Kidney (tissue), 14 donors: ENCODE measurements around the gene AFG3L2. TPM values are rescaled to one million over a fixed set of nuclear protein-coding genes. Genes with fewer than 3 reads are reported as not detected.

Experiments used
- DNase-seq, 5 donors: peaks; one replicate each; pipeline ENCODE4 v3.0.0-alpha.2; 2013 to 2020
- FAIRE-seq: peaks from 2 replicates; lab custom pipeline; 2012; peaks lifted over from hg19 to GRCh38; lab: Jason Lieb, UNC
- H3K27ac ChIP-seq, 2 donors: one replicate each; pipeline ENCODE4 v1.7.0; 2013; ENCODE audit warnings: low read depth in 2 of 2, low read length in 2 of 2, inconsistent platforms in 1 of 2
- H3K27me3 ChIP-seq: one replicate; pipeline ENCODE4 v1.7.1; 2013; ENCODE audit warnings: low read length, inconsistent platforms; ENCODE audit not compliant: control insufficient read depth, insufficient read depth
- H3K36me3 ChIP-seq, 3 donors: one replicate each; pipeline versions ENCODE4 v1.7.0 to v1.7.1; 2013; ENCODE audit warnings: low read length in 3 of 3, control low read depth in 1 of 3, inconsistent platforms in 1 of 3; ENCODE audit not compliant: insufficient read depth in 3 of 3, control insufficient read depth in 2 of 3
- H3K4me1 ChIP-seq, 3 donors: one replicate each; pipeline versions ENCODE4 v1.7.0 to v1.7.1; 2013; ENCODE audit warnings: low read length in 3 of 3, inconsistent platforms in 1 of 3, low read depth in 1 of 3; ENCODE audit not compliant: control insufficient read depth in 2 of 3, insufficient read depth in 2 of 3
- H3K4me3 ChIP-seq, 3 donors: one replicate each; pipeline versions ENCODE4 v1.7.0 to v1.8.1; 2013; ENCODE audit warnings: low read length in 3 of 3, control low read depth in 1 of 3, inconsistent platforms in 1 of 3
- H3K9ac ChIP-seq, 3 donors: one replicate each; pipeline versions ENCODE4 v1.7.0 to v1.7.1; 2013; ENCODE audit warnings: low read length in 3 of 3, control low read depth in 1 of 3, inconsistent platforms in 1 of 3
- H3K9me3 ChIP-seq, 3 donors: one replicate each; pipeline versions ENCODE4 v1.7.0 to v1.7.1; 2013; ENCODE audit warnings: low read length in 3 of 3, control low read depth in 1 of 3, inconsistent platforms in 1 of 3; ENCODE audit not compliant: control insufficient read depth in 2 of 3, insufficient read depth in 1 of 3
- CTCF ChIP-seq: IDR thresholded peaks from 3 replicates; pipeline ENCODE4 v1.5.1; 2012; ENCODE audit warnings: mild to moderate bottlenecking, moderate library complexity, borderline replicate concordance; ENCODE audit not compliant: insufficient read depth; ENCODE audit errors: extremely low read depth
- intact Hi-C: fragments of 100-400 bp; cut with DNase I; formaldehyde crosslinking; loops from one replicate; pipeline ENCODE4 v1.11.1; 2022
- polyA plus RNA-seq: library from polyadenylated mRNA; stranded (reverse); fragments of 350-450 nt; fragmentation: Illumina TruSeq; extraction: RNeasy Lipid Tissue Mini Kit (QIAGEN cat#74804); gene quantifications from one replicate; pipeline ENCODE4 v1.2.3, GENCODE V29; 2014; ENCODE audit warnings: low read depth, low replicate concordance; ENCODE audit not compliant: insufficient read depth
- total RNA-seq: library from RNA; stranded (reverse); fragmentation: NEBNext Ultra II Directional; extraction: Animal tissue kit (Norgen Biotek cat#: 25700); gene quantifications from one replicate; pipeline ENCODE4 v1.2.1, GENCODE V29; 2021
- donor health status: control.
- donor health status: control.
- donor health status: control.
- donor health status: control.
- donor health status: control.
- donor health status: DM: yes; HTN: yes; CAD: no.
- donor health status: Normal renal cell carcinoma (clear cell type).

The AFG3L2 gene
- total and polyA plus RNA-seq, 2 donors from 2014 or later: 55.9 to 62.7 TPM

GRCh38 chr18:12295389-12296086 lies 81.5 kb downstream of the AFG3L2 start:
- no peaks in the 10 kb centered on the region for H3K36me3 ChIP-seq
- no peaks in the 10 kb centered on the region for H3K27me3 ChIP-seq
- peaks cover 0 to 5% (median 0%) of the 10 kb centered on the region in 3 donors for H3K9me3 ChIP-seq
- FAIRE-seq: no peak
- peak in 1 of 5 donors; percentile 21 for DNase-seq
- intact Hi-C loops: no loop called here
- TF ChIP-seq CTCF: no peak
- H3K9ac ChIP-seq: no peak overlapping the region
- no peaks in the 10 kb centered on the region for H3K4me1 ChIP-seq
- no peak overlapping the region for H3K27ac ChIP-seq
- H3K4me3 ChIP-seq: no peak overlapping the region

GRCh38 chr18:12293831-12294230 lies 83.2 kb downstream of the AFG3L2 start:
- intact Hi-C loops: no loop called here
- H3K27me3 ChIP-seq: no peaks in the 10 kb centered on the region
- no peak for FAIRE-seq
- peaks cover 0 to 5% (median 0%) of the 10 kb centered on the region in 3 donors for H3K9me3 ChIP-seq
- TF ChIP-seq CTCF: no peak
- peak in 1 of 5 donors; percentile 25 for DNase-seq
- H3K27ac ChIP-seq: no peak overlapping the region
- no peaks in the 10 kb centered on the region for H3K36me3 ChIP-seq
- peaks cover 0 to 1% (median 0%) of the 10 kb centered on the region in 3 donors for H3K4me1 ChIP-seq
- no peak overlapping the region for H3K9ac ChIP-seq
- no peak overlapping the region for H3K4me3 ChIP-seq

DNA sequence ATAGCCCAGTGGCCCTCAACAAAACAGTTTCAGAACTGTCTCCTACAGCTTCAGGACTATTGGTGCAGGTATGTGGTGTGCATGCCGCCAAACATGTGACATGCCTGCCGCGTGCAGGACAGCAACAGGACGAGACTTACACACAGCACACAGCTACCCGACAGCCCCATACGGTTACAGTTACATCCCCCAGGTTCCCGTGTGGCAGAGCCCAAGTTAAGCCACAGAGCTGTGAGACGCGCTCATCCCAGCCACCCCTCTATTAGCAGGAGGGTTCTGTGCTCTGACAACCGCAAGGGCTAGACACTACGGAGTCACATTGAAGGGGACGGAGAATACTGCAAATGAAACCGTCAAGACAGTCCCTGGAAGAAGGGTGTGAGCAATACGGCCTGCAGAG lies 85.3 kb downstream of the AFG3L2 start:
- H3K36me3 ChIP-seq: no peaks in the 10 kb centered on the region
- no peak overlapping the region for H3K9ac ChIP-seq
- no peak overlapping the region for H3K4me3 ChIP-seq
- H3K27ac ChIP-seq: no peak overlapping the region
- no peak for FAIRE-seq
- intact Hi-C loops: no loop called here
- H3K9me3 ChIP-seq: no peaks in the 10 kb centered on the region
- no peak for TF ChIP-seq CTCF
- H3K4me1 ChIP-seq: peaks cover 0 to 7% (median 7%) of the 10 kb centered on the region in 3 donors
- H3K27me3 ChIP-seq: no peaks in the 10 kb centered on the region
- peak in 1 of 5 donors; percentile 34 for DNase-seq
